Gastroesophageal sphincter (tissue), 4 donors: ENCODE measurements around the gene MATN1. TPM values are rescaled to one million over a fixed set of nuclear protein-coding genes. Genes with fewer than 3 reads are reported as not detected.

Experiments
- ATAC-seq: fragments of 150-250 bp; one replicate; pipeline ENCODE4 v1.9.1; 2016; ENCODE audit warnings: mild to moderate bottlenecking, moderate library complexity
- H3K27ac ChIP-seq, 4 donors: fragments of 200-600 bp; sonication (generic) in 3 of 4; 1 replicate in 3 of 4; 2 replicates in 1 of 4; pipeline ENCODE4 v1.5.1; 2016 to 2019
- H3K27me3 ChIP-seq: fragments of 200-600 bp; sonication (generic); one replicate; pipeline ENCODE4 v1.5.1; 2019
- H3K36me3 ChIP-seq, 2 donors: fragments of 200-600 bp; sonication (generic); one replicate each; pipeline ENCODE4 v1.5.1; 2019; ENCODE audit warnings: control low read depth in 1 of 2
- H3K4me1 ChIP-seq, 3 donors: fragments of 200-600 bp; sonication (generic); 1 replicate in 2 of 3; 2 replicates in 1 of 3; pipeline ENCODE4 v1.5.1; 2016 to 2019; ENCODE audit warnings: control low read depth in 2 of 3
- H3K4me3 ChIP-seq, 2 donors: fragments of 200-600 bp; sonication (generic); one replicate each; pipeline ENCODE4 v1.5.1; 2019; ENCODE audit warnings: mild to moderate bottlenecking in 1 of 2, moderate library complexity in 1 of 2
- H3K9me3 ChIP-seq, 3 donors: fragments of 200-600 bp; sonication (generic); one replicate each; pipeline ENCODE4 v1.5.1; 2017 to 2019; ENCODE audit warnings: control low read depth in 2 of 3
- EP300 ChIP-seq: sonication (generic); formaldehyde crosslinking; IDR thresholded peaks from one replicate; pipeline ENCODE4 v1.6.1; 2017; ENCODE audit warnings: antibody characterized with exemption, mild to moderate bottlenecking
- POLR2A ChIP-seq, 2 donors: fragments of 450-650 bp; IDR thresholded peaks; one replicate each; pipeline ENCODE4 v1.6.1; 2017; ENCODE audit warnings: antibody characterized with exemption in 2 of 2, mild to moderate bottlenecking in 2 of 2, moderate library complexity in 1 of 2
- POLR2AphosphoS5 ChIP-seq: sonication (generic); formaldehyde crosslinking; IDR thresholded peaks from one replicate; pipeline ENCODE4 v1.6.1; 2017; ENCODE audit warnings: antibody characterized with exemption
- WGBS, 2 donors: methylation state at CpG; one replicate each; pipeline ENCODE4 v1.1.5; 2018; ENCODE audit warnings: low coverage in 1 of 2; 5-methylcytosine and 5-hydroxymethylcytosine counted together
- total RNA-seq, 4 donors: library from RNA; depleted of rRNA; stranded (reverse); fragments of >200 nt; gene quantifications; one replicate each; pipeline ENCODE4 v1.1.0, GENCODE V29; 2016
- TF ChIP-seq, protein P1 (sequence below), 4 experiments: fragments of 200-600 bp in 2 of 4; fragments of 450-650 bp in 2 of 4; sonication (generic) in 1 of 4; IDR thresholded peaks; one replicate each; pipeline ENCODE4 v1.5.1; 2017 to 2019; ENCODE audit warnings: antibody characterized with exemption in 4 of 4, mild to moderate bottlenecking in 2 of 4, moderate library complexity in 2 of 4

The MATN1 gene
- total RNA-seq, 4 donors from 2014 or later: not detected

DNA sequence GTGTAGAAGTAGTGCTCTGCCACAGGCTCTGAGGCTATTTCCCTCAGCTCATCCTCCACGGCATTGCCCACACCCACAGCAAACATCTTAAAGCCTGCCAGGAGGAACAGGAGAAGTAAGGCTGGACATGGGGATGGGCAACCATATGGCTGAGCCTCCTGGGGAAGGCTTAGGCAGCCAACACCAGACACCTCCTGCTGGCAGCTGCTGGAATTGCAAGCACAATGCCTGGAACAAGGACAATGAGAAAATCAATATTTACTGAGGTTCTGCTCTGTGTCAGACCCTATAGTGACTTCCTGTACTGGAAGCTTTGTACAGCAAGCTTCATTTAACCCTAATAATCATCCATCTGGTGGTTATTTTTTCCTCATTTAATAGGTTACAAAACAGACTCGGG is 8.2 kb downstream of the MATN1 start:
- WGBS, 2 donors: 40% methylated on average over 1 of the region's 2 CpGs; no CpG with 5 or more reads in 1 of the 2 donors
- H3K9me3 ChIP-seq: peaks cover 0 to 11% (median 0%) of the 10 kb centered on the region in 3 donors
- ATAC-seq: no peak
- H3K36me3 ChIP-seq: no peaks in the 10 kb centered on the region
- no peak overlapping the region for H3K4me3 ChIP-seq
- no peaks in the 10 kb centered on the region for H3K27me3 ChIP-seq
- H3K4me1 ChIP-seq: peaks cover 0 to 23% (median 4%) of the 10 kb centered on the region in 3 donors
- no peak overlapping the region for H3K27ac ChIP-seq
- TF ChIP-seq, protein P1, sequence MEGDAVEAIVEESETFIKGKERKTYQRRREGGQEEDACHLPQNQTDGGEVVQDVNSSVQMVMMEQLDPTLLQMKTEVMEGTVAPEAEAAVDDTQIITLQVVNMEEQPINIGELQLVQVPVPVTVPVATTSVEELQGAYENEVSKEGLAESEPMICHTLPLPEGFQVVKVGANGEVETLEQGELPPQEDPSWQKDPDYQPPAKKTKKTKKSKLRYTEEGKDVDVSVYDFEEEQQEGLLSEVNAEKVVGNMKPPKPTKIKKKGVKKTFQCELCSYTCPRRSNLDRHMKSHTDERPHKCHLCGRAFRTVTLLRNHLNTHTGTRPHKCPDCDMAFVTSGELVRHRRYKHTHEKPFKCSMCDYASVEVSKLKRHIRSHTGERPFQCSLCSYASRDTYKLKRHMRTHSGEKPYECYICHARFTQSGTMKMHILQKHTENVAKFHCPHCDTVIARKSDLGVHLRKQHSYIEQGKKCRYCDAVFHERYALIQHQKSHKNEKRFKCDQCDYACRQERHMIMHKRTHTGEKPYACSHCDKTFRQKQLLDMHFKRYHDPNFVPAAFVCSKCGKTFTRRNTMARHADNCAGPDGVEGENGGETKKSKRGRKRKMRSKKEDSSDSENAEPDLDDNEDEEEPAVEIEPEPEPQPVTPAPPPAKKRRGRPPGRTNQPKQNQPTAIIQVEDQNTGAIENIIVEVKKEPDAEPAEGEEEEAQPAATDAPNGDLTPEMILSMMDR (IDR thresholded peaks at IDR 0.05): peak in 1 of 4 experiments; percentile 13
- no peak for TF ChIP-seq POLR2AphosphoS5
- TF ChIP-seq POLR2A (IDR thresholded peaks at IDR 0.05): no peak
- TF ChIP-seq EP300: no peak

DNA sequence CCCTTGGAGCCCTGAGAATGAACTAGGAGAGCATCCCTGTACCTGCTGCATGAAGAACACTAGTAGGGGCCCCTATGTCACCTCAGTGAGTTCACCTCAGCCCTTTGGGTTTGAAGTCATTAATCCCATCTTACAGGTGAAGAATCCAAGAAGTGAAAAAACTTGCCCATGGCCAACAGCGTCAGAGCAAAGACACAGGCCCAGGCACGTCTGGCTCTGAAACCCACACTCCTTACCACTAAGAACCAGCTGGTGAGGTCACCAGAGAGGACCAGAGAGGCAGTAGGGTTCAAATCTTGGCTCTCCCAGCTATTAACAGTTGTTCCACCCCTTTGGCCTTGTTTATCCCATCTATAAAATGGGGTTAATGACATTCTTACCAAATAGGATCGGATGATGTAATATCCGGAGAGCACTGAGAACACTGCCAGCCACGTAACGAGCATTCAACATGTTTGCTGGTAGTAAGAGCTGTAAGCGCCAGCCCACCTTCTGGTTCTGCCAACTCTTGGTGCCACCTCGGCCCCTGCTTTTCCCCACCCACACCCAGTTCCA is 8.8 kb downstream of the MATN1 start:
- 93 to 100% methylated on average over 2 to 8 of the region's 8 CpGs for WGBS, 2 donors
- H3K9me3 ChIP-seq: peaks cover 0 to 11% (median 0%) of the 10 kb centered on the region in 3 donors
- H3K4me1 ChIP-seq: peaks cover 0 to 18% (median 3%) of the 10 kb centered on the region in 3 donors
- no peaks in the 10 kb centered on the region for H3K36me3 ChIP-seq
- no peak for TF ChIP-seq POLR2AphosphoS5
- TF ChIP-seq POLR2A (IDR thresholded peaks at IDR 0.05): no peak
- no peak for TF ChIP-seq EP300
- TF ChIP-seq, protein P1 (IDR thresholded peaks at IDR 0.05): no peak
- H3K27me3 ChIP-seq: no peaks in the 10 kb centered on the region
- H3K4me3 ChIP-seq: no peak overlapping the region
- H3K27ac ChIP-seq: no peak overlapping the region
- no peak for ATAC-seq

DNA sequence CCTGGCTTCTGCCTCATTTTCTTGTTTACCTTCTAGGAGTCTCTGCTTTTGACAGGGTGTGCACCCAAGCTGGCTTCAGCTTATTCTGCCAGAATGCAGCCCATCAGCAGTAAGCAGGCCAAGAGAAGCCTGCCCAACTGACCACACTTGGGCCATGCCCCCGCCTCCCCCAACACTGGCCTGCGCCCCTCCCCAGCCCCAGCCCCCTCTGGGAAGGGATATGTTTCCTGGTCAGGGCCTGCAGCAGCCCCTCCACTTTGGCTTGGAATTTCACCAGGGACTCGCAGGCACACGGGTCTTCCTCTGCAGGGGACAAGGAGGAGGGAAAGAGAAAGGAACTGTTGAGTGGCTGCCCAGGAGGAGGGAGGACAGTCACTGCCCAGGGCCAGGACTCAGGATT is 9.4 kb downstream of the MATN1 start:
- no peak overlapping the region for H3K27ac ChIP-seq
- H3K4me3 ChIP-seq: no peak overlapping the region
- H3K4me1 ChIP-seq: peaks cover 0 to 12% (median 0%) of the 10 kb centered on the region in 3 donors
- TF ChIP-seq, protein P1 (IDR thresholded peaks at IDR 0.05): no peak
- no peak for TF ChIP-seq POLR2A (IDR thresholded peaks at IDR 0.05)
- no peak for TF ChIP-seq EP300
- TF ChIP-seq POLR2AphosphoS5: no peak
- no CpG with 5 or more reads among the region's 4 CpGs for WGBS, 2 donors
- ATAC-seq: no peak
- H3K9me3 ChIP-seq: peaks cover 0 to 11% (median 0%) of the 10 kb centered on the region in 3 donors
- no peaks in the 10 kb centered on the region for H3K36me3 ChIP-seq
- no peaks in the 10 kb centered on the region for H3K27me3 ChIP-seq

DNA sequence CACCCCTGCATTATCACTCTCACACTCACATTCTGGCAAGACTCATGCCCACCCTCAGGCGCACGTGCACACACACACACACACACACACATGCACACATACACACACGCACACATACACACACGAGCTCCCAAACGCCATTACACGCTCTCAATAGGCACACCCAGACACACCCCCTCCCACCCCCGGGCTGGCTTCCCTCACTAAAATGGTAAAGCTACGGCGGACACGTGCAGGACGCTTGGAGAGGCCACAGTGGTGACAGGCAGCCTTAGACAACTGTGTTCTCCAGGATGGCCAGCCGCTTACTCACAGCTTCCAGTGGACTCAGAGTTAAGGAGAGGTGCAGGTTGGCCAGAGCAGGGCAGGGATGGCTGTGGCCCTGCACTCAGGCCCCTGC is 10.1 kb downstream of the MATN1 start:
- Histone ChIP-seq H3K9me3 (peaks cover 0 to 11% (median 0%) of the 10 kb centered on the region in 3 donors), H3K4me1 (peaks cover 0 to 7% (median 0%) of the 10 kb centered on the region in 3 donors), H3K27me3 (no peaks in the 10 kb centered on the region), H3K4me3 (no peak overlapping the region), H3K27ac (no peak overlapping the region), H3K36me3 (no peaks in the 10 kb centered on the region)
- no peak for ATAC-seq
- WGBS, 2 donors: 30 to 60% methylated on average over 7 to 10 of the region's 12 CpGs
- TF ChIP-seq POLR2A (IDR thresholded peaks at IDR 0.05) (no peak), EP300 (no peak), POLR2AphosphoS5 (no peak)
- TF ChIP-seq, protein P1 (IDR thresholded peaks at IDR 0.05): no peak

DNA sequence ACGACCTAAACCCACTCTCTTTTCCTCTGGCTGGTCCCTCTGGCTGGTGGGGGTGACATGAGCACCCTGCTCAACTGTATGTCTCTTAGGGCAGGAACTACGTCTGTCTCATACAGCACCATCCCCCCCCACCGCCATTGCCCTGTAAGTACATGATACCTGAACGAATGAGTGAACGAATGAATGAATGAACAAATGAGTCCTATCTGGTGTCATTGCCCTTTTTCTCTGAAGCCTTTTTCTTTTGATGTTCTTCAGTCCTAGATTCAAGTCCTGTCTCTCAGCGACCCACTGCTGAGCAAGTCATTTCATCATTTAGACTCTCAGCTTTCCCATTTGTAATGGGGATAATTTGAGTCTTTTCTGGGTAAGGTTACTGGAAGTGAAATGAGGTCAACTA is 10.8 kb downstream of the MATN1 start:
- TF ChIP-seq, protein P1 (IDR thresholded peaks at IDR 0.05): no peak
- no peak for TF ChIP-seq POLR2AphosphoS5
- no peak for TF ChIP-seq EP300
- TF ChIP-seq POLR2A (IDR thresholded peaks at IDR 0.05): no peak
- no peak for ATAC-seq
- H3K27me3 ChIP-seq: no peaks in the 10 kb centered on the region
- H3K27ac ChIP-seq: no peak overlapping the region
- peaks cover 0 to 11% (median 0%) of the 10 kb centered on the region in 3 donors for H3K9me3 ChIP-seq
- peaks cover 0 to 10% (median 3%) of the 10 kb centered on the region in 3 donors for H3K4me1 ChIP-seq
- no peaks in the 10 kb centered on the region for H3K36me3 ChIP-seq
- no peak overlapping the region for H3K4me3 ChIP-seq
- 89% methylated on average over 5 of the region's 6 CpGs for WGBS, 2 donors
